Hematopoietic multipotent progenitor cell treated with erythropoietin and hydrocortisone succinate and interleukin-3 and kit ligand, for 15 days (in vitro differentiated cells): ENCODE results near the gene ZNF282.
"Not testable (repeated sequence)": the region's sequence is repeated elsewhere in the genome, so short reads cannot be mapped to it uniquely, and the experiment has no call there.

Experiments used
- DNase-seq: peaks from one replicate; pipeline ENCODE4 v3.0.0-alpha.2; 2015; ENCODE audit warnings: low spot score

The ZNF282 gene

DNA sequence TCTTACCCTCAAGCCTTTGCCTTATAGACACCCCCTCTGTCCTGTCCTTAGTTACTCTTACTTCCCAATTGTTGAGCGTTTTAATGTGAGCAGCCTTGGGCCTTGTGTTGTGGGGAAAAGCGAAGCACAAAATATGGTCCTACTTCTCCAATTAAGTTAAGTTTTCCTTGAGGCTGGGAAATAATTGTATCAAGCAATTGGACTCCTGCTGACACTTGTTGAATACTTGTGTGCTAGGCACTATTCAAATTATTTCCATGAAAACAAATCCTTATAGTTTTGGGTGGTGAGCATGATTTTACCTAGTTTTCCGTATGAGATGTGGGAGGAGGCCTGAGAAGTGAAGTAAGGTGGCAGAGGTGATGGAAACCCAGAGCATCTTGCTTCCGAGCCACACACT is 61.2 kb downstream of the ZNF282 start:
- no peak for DNase-seq

DNA sequence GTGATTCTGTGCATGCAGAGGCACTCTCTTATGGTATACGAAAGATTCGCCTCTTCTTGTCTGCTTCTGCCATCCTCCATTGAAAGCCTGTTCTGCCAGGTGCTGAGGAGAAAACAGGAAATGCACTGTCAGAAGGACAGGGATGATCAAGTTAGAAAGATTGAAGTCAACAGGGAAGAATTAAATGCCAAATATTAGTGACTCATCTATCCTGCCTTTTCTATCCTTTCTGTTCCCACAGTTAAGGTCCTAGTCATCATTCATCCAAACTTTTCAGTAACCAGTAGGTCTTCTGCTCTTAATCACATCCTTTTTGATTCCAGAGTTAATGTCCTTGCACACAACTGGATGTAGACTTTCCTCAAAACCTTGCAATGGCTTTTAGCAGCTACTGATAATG is 61.8 kb downstream of the ZNF282 start:
- no peak for DNase-seq

DNA sequence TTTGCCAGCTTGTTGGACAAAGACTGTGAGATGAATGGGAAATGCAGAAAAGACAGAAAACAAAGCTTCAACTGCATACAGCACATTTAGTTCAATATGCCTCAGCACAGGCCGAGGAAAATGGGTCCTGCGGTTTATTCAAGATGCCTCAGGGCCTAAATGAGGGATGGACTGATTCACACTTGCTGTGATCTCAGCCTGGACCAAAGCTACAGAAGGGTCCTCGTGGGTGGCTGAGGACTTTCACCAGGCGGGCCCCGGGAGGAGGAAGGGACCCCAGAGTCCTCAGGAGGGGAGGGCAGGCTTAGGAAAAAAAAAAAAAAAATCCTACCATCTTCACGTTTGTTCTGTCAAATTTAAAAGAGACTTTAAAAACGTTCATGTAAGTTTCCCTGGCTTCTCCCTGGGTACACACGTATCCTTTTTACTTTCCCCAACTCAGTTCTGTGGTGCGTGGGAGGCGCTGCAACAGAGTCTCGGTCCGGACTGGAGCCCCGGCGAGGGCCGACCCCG is 66.0 kb downstream of the ZNF282 start:
- no peak for DNase-seq

DNA sequence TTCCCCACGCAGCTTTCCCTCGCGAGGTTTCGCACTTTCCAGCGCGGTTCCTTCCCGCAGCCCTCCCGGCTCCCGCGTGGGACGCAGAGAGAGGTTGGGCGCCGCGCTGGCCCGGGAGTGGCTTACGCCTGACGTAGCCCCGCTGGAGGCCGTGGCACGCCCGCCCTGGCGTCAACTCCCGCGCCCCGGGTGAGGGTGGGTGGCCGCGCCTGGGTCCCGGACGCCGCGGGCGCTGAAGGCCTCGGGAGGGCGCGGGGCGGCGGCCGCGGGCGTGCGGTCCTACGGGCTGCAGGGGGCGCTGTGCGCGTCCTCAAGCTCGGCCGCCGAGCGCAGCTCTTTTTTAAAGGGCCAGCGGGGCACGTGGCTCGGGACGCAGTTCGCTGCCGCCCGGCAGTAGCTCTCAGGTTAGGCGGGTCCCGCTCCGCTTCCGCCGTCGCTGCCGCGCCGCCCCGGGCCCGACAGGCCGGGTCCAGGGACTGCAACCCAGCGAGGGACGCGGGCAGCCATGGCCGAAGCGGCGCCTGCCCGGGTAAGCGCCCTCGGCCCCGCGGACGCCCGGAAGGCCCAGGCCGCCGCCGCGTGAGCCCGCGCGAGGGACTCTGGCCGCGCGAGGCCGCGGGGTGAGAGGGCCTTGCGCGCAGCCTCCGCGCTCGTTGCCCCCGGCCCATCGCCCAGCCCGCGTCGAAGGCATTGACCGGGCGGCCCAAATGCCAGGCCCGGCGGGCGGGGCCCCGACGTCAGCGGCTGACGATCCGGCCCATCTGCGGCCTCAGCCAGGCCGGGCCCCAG is 66.7 kb downstream of the ZNF282 start, which contains the start of gene ZNF783:
TSS of gene ZNF783 (plus strand) at position 368 of the 789 bp plus-strand sequence. CDS start at position 506, 138 bp downstream.
- DNase-seq = peak; percentile 87

DNA sequence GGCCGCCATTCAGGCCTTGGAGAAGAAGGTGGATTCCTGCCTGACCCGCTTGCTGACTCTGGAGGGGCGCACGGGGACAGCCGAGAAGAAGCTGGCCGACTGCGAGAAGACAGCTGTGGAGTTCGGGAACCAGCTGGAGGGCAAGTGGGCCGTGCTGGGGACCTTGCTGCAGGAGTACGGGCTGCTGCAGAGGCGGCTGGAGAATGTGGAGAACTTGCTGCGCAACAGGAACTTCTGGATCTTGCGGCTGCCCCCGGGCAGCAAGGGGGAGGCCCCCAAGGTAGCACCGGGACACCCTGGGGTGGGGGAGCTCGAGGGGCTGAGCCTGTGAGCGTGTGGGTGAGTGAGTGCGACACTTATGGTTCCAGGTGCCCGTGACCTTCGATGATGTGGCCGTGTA is 71.1 kb downstream of the ZNF282 start:
- DNase-seq = no peak

DNA sequence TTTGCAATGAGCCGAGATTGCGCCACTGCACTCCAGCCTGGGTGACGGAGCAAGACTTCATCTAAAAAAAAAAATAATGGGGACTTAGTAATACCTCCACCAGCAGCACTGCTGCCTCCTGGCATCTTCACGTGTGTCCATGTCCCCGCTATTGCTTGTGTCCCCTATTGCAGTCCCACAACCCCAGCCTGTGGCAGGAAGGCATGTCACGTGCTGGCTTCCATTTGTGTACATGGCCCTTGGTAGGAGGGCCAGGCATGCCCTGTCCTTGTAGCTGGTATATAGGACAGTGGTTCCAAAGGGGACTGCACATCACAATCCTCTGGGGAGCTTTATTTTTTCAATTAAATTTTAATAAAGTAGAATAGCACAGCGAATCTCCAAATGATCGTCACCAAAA is 72.4 kb downstream of the ZNF282 start:
- no peak for DNase-seq

DNA sequence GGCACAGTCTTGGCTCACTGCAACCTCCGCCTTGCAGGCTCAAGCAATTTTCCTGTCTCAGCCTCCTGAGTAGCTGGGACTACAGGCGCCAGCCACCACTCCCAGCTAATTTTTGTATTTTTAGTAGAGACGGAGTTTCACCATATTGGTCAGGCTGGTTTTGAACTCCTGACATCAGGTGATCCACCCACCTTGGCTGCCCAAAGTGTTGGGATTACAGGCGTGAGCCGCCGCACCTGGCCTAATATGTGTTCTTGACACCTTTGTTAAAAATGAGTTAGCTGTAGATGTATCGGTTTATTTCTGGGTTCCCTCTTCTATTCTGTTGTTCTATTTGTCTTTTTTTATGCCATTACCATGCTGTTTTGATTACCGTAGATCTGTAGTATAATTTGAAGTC is 79.1 kb downstream of the ZNF282 start:
- DNase-seq = not testable (repeated sequence)
